Measurements from ENCODE around the gene PARD3B. TPM values are rescaled to one million over a fixed set of nuclear protein-coding genes. Genes with fewer than 3 reads are reported as not detected.

Gene PARD3B
- total and polyA plus RNA-seq, 2 of the 4 experiments (the other 2 are of a cell fraction) = 3.3 to 15.6 TPM

DNA sequence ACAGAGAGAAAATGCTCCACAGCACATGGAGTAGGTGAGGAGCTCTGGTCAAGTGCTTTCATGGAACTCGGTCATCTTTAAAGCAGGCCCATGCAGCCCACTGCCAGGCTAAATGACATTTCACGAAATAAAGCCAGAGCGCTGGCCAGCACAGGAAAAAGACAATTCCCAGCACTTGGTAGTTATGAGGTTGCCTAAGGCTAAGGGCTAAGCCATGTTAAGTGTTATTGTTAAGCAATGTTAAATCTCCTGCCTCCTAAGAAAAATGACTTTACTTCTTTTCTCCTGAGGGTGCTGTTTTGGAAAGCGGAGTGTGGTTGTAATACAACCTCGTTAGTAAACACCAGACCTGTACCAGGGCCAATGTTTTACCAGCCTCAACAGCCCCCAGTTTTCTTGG lies 1011.1 kb downstream of the PARD3B start:
- ATAC-seq (ENCODE audit: low read depth) = no peak
- H2AFZ ChIP-seq (replicated peaks; ENCODE audit: low read length, poor library complexity) = no peak overlapping the region
- no peak overlapping the region for H3K4me3 ChIP-seq (ENCODE audit: insufficient read depth, low read depth, low read length)
- H3K27ac ChIP-seq (ENCODE audit: insufficient read depth, low read length) = no peak overlapping the region
- no peak overlapping the region for H3K56ac ChIP-seq (ENCODE audit: extremely low read depth, insufficient read depth, low read length)
- H4K5ac ChIP-seq (ENCODE audit: low read depth, low read length) = no peak overlapping the region
- H3K14ac ChIP-seq (replicated peaks; ENCODE audit: low read depth, low read length) = no peak overlapping the region
- no peaks in the 10 kb centered on the region for H3K36me3 ChIP-seq (ENCODE audit: control insufficient read depth, insufficient read depth, low read length)
- DNase-seq = no peak
- H3K4ac ChIP-seq (ENCODE audit: low read depth, low read length) = no peak overlapping the region
- no peaks in the 10 kb centered on the region for H4K20me1 ChIP-seq (ENCODE audit: insufficient read depth, low read length)
- H3K9me3 ChIP-seq (ENCODE audit: control insufficient read depth, insufficient read depth, low read length) = no peaks in the 10 kb centered on the region
- ChIA-PET POLR2A (ENCODE audit: unreplicated experiment) (interaction anchor here (0.6 kb wide), 1 partner anchor 58 kb away, joined by 3 read pairs; no protein-coding TSS in a partner anchor), CTCF (no interaction called here)
- BruUV-seq (replicated peaks) = no TSS peak
- H2BK5ac ChIP-seq (ENCODE audit: low read depth, low read length, poor library complexity, severe bottlenecking) = no peak overlapping the region
- TF ChIP-seq CHD1 (IDR thresholded peaks at IDR 0.05; ENCODE audit: low read depth, low read length) = no peak
- TF ChIP-seq RFX5 (IDR thresholded peaks at IDR 0.05; ENCODE audit: low read depth, low read length) = no peak
- TF ChIP-seq, protein P1, sequence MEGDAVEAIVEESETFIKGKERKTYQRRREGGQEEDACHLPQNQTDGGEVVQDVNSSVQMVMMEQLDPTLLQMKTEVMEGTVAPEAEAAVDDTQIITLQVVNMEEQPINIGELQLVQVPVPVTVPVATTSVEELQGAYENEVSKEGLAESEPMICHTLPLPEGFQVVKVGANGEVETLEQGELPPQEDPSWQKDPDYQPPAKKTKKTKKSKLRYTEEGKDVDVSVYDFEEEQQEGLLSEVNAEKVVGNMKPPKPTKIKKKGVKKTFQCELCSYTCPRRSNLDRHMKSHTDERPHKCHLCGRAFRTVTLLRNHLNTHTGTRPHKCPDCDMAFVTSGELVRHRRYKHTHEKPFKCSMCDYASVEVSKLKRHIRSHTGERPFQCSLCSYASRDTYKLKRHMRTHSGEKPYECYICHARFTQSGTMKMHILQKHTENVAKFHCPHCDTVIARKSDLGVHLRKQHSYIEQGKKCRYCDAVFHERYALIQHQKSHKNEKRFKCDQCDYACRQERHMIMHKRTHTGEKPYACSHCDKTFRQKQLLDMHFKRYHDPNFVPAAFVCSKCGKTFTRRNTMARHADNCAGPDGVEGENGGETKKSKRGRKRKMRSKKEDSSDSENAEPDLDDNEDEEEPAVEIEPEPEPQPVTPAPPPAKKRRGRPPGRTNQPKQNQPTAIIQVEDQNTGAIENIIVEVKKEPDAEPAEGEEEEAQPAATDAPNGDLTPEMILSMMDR (conservative IDR thresholded peaks at IDR 0.05; ENCODE audit: low read depth, low read length) = no peak
- TF ChIP-seq, protein P2, sequence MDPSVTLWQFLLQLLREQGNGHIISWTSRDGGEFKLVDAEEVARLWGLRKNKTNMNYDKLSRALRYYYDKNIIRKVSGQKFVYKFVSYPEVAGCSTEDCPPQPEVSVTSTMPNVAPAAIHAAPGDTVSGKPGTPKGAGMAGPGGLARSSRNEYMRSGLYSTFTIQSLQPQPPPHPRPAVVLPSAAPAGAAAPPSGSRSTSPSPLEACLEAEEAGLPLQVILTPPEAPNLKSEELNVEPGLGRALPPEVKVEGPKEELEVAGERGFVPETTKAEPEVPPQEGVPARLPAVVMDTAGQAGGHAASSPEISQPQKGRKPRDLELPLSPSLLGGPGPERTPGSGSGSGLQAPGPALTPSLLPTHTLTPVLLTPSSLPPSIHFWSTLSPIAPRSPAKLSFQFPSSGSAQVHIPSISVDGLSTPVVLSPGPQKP (IDR thresholded peaks at IDR 0.05; ENCODE audit: borderline replicate concordance, low read depth, low read length) = no peak
- TF ChIP-seq NFE2L2 (IDR thresholded peaks at IDR 0.05; ENCODE audit: low read depth, low read length) = no peak
- TF ChIP-seq MXI1 (IDR thresholded peaks at IDR 0.05; ENCODE audit: borderline replicate concordance, low read depth, low read length) = no peak
- no peak for TF ChIP-seq MAZ (IDR thresholded peaks at IDR 0.05; ENCODE audit: borderline replicate concordance, low read depth, low read length)
- H3K23ac ChIP-seq (ENCODE audit: low read depth, low read length) = no peak overlapping the region
- no peak overlapping the region for H2BK120ac ChIP-seq (ENCODE audit: low read depth, low read length)
- H3K9ac ChIP-seq (ENCODE audit: low read depth, low read length) = no peak overlapping the region
- in situ Hi-C loops (cut with MboI; ENCODE audit: low sequenced_read_pairs) (no loop called here), intact Hi-C loops (cut with micrococcal nuclease) (no loop called here), dilution Hi-C loops (cut with HindIII; ENCODE audit: low sequenced_read_pairs, unreplicated experiment) (no loop called here)
- no peaks in the 10 kb centered on the region for H3K4me1 ChIP-seq (ENCODE audit: control insufficient read depth, insufficient read depth, low read length)
- no peaks in the 10 kb centered on the region for H3K27me3 ChIP-seq (ENCODE audit: control insufficient read depth, insufficient read depth, low read length)
- H2AK9ac ChIP-seq (replicated peaks; ENCODE audit: low read depth, low read length, poor library complexity) = no peak overlapping the region
- no peak overlapping the region for H2BK20ac ChIP-seq (ENCODE audit: low read depth, low read length)
- H3K9me1 ChIP-seq (ENCODE audit: insufficient read depth, low read length) = no peaks in the 10 kb centered on the region
- no peak overlapping the region for H3K4me2 ChIP-seq (ENCODE audit: low read depth, low read length)
- H2BK15ac ChIP-seq (ENCODE audit: low read depth, low read length) = no peak overlapping the region
- H4K8ac ChIP-seq (ENCODE audit: low read depth in 2 of 2, low read length in 2 of 2) = no peak overlapping the region
- no peaks in the 10 kb centered on the region for H3K79me1 ChIP-seq (ENCODE audit: low read depth in 1 of 2, low read length in 2 of 2)
- no peak overlapping the region for H3K18ac ChIP-seq (ENCODE audit: low read depth, low read length)
- no peak overlapping the region for H4K91ac ChIP-seq (ENCODE audit: insufficient read depth, low read depth, low read length)
- H2AK5ac ChIP-seq (ENCODE audit: low read depth, low read length) = no peak overlapping the region
- 100% methylated on average over 1 of the region's 5 CpGs; no CpG with 5 or more reads in 1 of the 2 experiments for WGBS, 2 experiments (ENCODE audit: extremely low coverage in 2 of 2, insufficient read length in 1 of 2)
